Measurements from ENCODE around the gene NDUFAF3. TPM values are rescaled to one million over a fixed set of nuclear protein-coding genes. Genes with fewer than 3 reads are reported as not detected.

The NDUFAF3 gene
- total RNA-seq, 4 donors from 2014 or later: 120 to 305 (median 146) TPM

DNA sequence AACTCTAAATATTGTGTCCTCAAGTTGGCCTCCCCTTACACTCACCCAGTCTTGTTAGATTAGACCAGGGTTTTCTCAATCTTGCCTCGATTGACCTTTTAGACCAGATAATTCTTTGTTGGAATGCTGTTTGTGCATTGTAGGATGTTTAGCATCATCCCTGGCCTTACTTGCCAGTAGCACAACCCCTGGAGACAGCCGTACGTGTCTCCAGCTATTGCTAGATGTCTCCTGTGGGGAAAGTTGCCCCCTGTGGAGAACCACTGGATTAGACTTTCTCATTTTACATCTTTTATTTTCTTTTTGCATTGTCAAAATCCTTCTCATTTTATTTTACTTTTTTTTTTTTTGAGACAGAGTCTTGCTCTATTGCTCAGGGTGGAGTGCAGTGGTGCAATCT, 12.5 kb upstream of the NDUFAF3 start:
- WGBS, 2 donors: 81 to 82% methylated on average over 3 of the region's 3 CpGs
- peaks cover 4 to 8% of the 10 kb centered on the region in 2 donors for H3K36me3 ChIP-seq
- TF ChIP-seq POLR2A (IDR thresholded peaks at IDR 0.05): no peak
- TF ChIP-seq, protein P1, sequence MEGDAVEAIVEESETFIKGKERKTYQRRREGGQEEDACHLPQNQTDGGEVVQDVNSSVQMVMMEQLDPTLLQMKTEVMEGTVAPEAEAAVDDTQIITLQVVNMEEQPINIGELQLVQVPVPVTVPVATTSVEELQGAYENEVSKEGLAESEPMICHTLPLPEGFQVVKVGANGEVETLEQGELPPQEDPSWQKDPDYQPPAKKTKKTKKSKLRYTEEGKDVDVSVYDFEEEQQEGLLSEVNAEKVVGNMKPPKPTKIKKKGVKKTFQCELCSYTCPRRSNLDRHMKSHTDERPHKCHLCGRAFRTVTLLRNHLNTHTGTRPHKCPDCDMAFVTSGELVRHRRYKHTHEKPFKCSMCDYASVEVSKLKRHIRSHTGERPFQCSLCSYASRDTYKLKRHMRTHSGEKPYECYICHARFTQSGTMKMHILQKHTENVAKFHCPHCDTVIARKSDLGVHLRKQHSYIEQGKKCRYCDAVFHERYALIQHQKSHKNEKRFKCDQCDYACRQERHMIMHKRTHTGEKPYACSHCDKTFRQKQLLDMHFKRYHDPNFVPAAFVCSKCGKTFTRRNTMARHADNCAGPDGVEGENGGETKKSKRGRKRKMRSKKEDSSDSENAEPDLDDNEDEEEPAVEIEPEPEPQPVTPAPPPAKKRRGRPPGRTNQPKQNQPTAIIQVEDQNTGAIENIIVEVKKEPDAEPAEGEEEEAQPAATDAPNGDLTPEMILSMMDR (IDR thresholded peaks at IDR 0.05): no peak
- H3K27ac ChIP-seq: no peak overlapping the region
- peaks cover 18 to 25% of the 10 kb centered on the region in 2 donors for H3K4me1 ChIP-seq
- intact Hi-C loops (cut with DNase I): no loop called here
- DNase-seq: no peak
- H3K4me3 ChIP-seq (replicated peaks in 1 of 3): no peak overlapping the region
- H3K9me3 ChIP-seq: no peaks in the 10 kb centered on the region
- H3K27me3 ChIP-seq: no peaks in the 10 kb centered on the region

- DNase-seq: no peak
- intact Hi-C loops (cut with DNase I): no loop called here
- no peak overlapping the region for H3K27ac ChIP-seq
These were observed 9.4 kb upstream of the NDUFAF3 start for GRCh38 chr3:49012441-49013017.

DNA sequence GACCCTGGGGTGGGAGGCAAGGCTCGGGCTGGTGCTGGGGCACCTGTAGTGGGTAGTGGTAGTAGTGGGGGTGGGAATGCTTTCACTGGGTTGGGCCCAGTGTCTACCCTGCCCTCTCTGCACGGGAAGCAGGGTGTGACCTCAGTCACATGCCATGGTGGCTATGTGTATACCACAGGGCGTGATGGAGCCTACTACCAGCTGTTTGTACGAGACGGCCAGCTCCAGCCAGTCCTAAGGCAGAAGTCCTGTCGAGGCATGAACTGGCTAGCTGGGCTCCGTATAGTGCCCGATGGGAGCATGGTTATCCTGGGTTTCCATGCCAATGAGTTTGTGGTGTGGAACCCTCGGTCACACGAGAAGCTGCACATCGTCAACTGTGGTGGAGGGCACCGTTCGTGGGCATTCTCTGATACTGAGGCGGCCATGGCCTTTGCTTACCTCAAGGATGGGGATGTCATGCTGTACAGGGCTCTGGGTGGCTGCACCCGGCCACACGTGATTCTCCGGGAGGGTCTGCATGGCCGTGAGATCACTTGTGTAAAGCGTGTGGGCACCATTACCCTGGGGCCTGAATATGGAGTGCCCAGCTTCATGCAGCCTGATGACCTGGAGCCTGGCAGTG, 8.7 kb upstream of the NDUFAF3 start:
- no peak for DNase-seq
- H3K4me1 ChIP-seq: peaks cover 11 to 12% of the 10 kb centered on the region in 2 donors
- 80 to 82% methylated on average over 6 to 16 of the region's 19 CpGs for WGBS, 2 donors
- no peaks in the 10 kb centered on the region for H3K27me3 ChIP-seq
- peaks cover 23 to 29% of the 10 kb centered on the region in 2 donors for H3K36me3 ChIP-seq
- intact Hi-C loops (cut with DNase I): no loop called here
- H3K4me3 ChIP-seq (replicated peaks in 1 of 3): no peak overlapping the region
- H3K9me3 ChIP-seq: no peaks in the 10 kb centered on the region
- no peak overlapping the region for H3K27ac ChIP-seq
- TF ChIP-seq POLR2A (IDR thresholded peaks at IDR 0.05): no peak
- TF ChIP-seq, protein P1 (IDR thresholded peaks at IDR 0.05): no peak

More at GRCh38 chr3:49012441-49013017, 9.4 kb upstream of the NDUFAF3 start:
- Histone ChIP-seq H3K4me3 (replicated peaks in 1 of 3) (no peak overlapping the region), H3K27me3 (no peaks in the 10 kb centered on the region), H3K9me3 (no peaks in the 10 kb centered on the region), H3K36me3 (peaks cover 23 to 29% of the 10 kb centered on the region in 2 donors), H3K4me1 (peaks cover 10 to 12% of the 10 kb centered on the region in 2 donors)
- WGBS, 2 donors: 88 to 93% methylated on average over 3 to 13 of the region's 17 CpGs
- TF ChIP-seq, protein P1 (IDR thresholded peaks at IDR 0.05): no peak
- TF ChIP-seq POLR2A (IDR thresholded peaks at IDR 0.05): no peak

GRCh38 chr3:49013738-49014660, 7.9 kb upstream of the NDUFAF3 start:
- WGBS, 2 donors: 89% methylated on average over 20 to 23 of the region's 24 CpGs
- peaks cover 14% of the 10 kb centered on the region in 2 donors for H3K4me1 ChIP-seq
- TF ChIP-seq, protein P1 (IDR thresholded peaks at IDR 0.05): peak in 3 of 6 experiments; percentile 35 to 44 (median 39)
- no peak for TF ChIP-seq POLR2A (IDR thresholded peaks at IDR 0.05)
- H3K36me3 ChIP-seq: peaks cover 23 to 29% of the 10 kb centered on the region in 2 donors
- no peaks in the 10 kb centered on the region for H3K9me3 ChIP-seq
- no peak overlapping the region for H3K4me3 ChIP-seq (replicated peaks in 1 of 3)
- peak; percentile 42 to 47 for DNase-seq
- no peak overlapping the region for H3K27ac ChIP-seq
- intact Hi-C loops (cut with DNase I): no loop called here
- no peaks in the 10 kb centered on the region for H3K27me3 ChIP-seq

All from thyroid gland (tissue), 4 donors.